Hepatocyte (in vitro differentiated cells): ENCODE measurements around the gene PLXNB2. TPM values are rescaled to one million over a fixed set of nuclear protein-coding genes. Genes with fewer than 3 reads are reported as not detected.

Experiments
- DNase-seq: peaks from one replicate; pipeline ENCODE4 v3.0.0-alpha.2; 2016; ENCODE audit warnings: low spot score
- H2AFZ ChIP-seq: fragments of 200-600 bp; sonication (generic); 2 replicates; pipeline ENCODE4 v1.6.0; 2016; ENCODE audit warnings: antibody characterized with exemption, mild to moderate bottlenecking
- H3K27ac ChIP-seq: fragments of 200-600 bp; sonication (generic); 2 replicates; pipeline ENCODE4 v1.5.1; 2016; ENCODE audit warnings: mild to moderate bottlenecking
- H3K27me3 ChIP-seq: fragments of 200-600 bp; sonication (generic); 2 replicates; pipeline ENCODE4 v1.6.1; 2016
- H3K36me3 ChIP-seq: fragments of 200-600 bp; sonication (generic); replicated peaks from 2 replicates; pipeline ENCODE4 v1.5.1; 2016; ENCODE audit warnings: low read depth; ENCODE audit not compliant: insufficient read depth
- H3K4me1 ChIP-seq: fragments of 200-600 bp; sonication (generic); 2 replicates; pipeline ENCODE4 v1.5.1; 2016; ENCODE audit warnings: mild to moderate bottlenecking, moderate library complexity; ENCODE audit not compliant: insufficient read depth
- H3K4me2 ChIP-seq: fragments of 200-600 bp; sonication (generic); 2 replicates; pipeline ENCODE4 v1.6.0; 2016
- H3K4me3 ChIP-seq: fragments of 200-600 bp; sonication (generic); 2 replicates; pipeline ENCODE4 v1.5.1; 2016; ENCODE audit warnings: mild to moderate bottlenecking
- H3K79me2 ChIP-seq: fragments of 200-600 bp; sonication (generic); 2 replicates; pipeline ENCODE4 v1.6.0; 2017; ENCODE audit warnings: mild to moderate bottlenecking
- H3K9me2 ChIP-seq: fragments of 200-600 bp; sonication (generic); replicated peaks from 2 replicates; pipeline ENCODE4 v1.6.0; 2017; ENCODE audit warnings: mild to moderate bottlenecking; ENCODE audit not compliant: insufficient read depth
- H3K9me3 ChIP-seq: fragments of 200-600 bp; sonication (generic); 2 replicates; pipeline ENCODE4 v1.5.1; 2016; ENCODE audit warnings: low read depth, mild to moderate bottlenecking
- H4K20me1 ChIP-seq: fragments of 200-600 bp; sonication (generic); 2 replicates; pipeline ENCODE4 v1.6.0; 2016; ENCODE audit warnings: mild to moderate bottlenecking; ENCODE audit not compliant: insufficient read depth, poor library complexity, severe bottlenecking
- CTCF ChIP-seq: fragments of 200-600 bp; sonication (generic); IDR thresholded peaks from 2 replicates; pipeline ENCODE4 v1.5.1; 2016; ENCODE audit warnings: antibody characterized with exemption, mild to moderate bottlenecking; ENCODE audit not compliant: poor library complexity
- EZH2 ChIP-seq: fragments of 200-600 bp; sonication (generic); IDR thresholded peaks from 2 replicates; pipeline ENCODE4 v1.6.1; 2016; ENCODE audit warnings: antibody characterized with exemption, mild to moderate bottlenecking, borderline replicate concordance
- EZH2phosphoT487 ChIP-seq: fragments of 200-600 bp; sonication (generic); IDR thresholded peaks from one replicate; pipeline ENCODE4 v1.6.1; 2018; ENCODE audit warnings: antibody characterized with exemption, mild to moderate bottlenecking, low read depth, moderate library complexity; ENCODE audit not compliant: unreplicated experiment, severe bottlenecking
- WGBS: methylation state at CpG from one replicate; pipeline ENCODE4 v1.1.6; 2016; ENCODE audit warnings: low lambda C conversion rate; ENCODE audit errors: missing lambda C conversion rate; 5-methylcytosine and 5-hydroxymethylcytosine counted together
- polyA plus RNA-seq: library from polyadenylated mRNA; unstranded; fragments of >200 nt; fragmentation: Nextera tagmentation; extraction: Ambion mirVana; gene quantifications from 2 replicates; pipeline ENCODE4 v1.2.1, GENCODE V29; 2016
- total RNA-seq: library from RNA; depleted of rRNA; stranded (reverse); fragments of >200 nt; gene quantifications from 2 replicates; pipeline ENCODE4 v1.2.3, GENCODE V29; 2014

Gene PLXNB2
- total and polyA plus RNA-seq, 2 experiments from 2014 or later, result 113 to 147 TPM

- H3K27ac ChIP-seq, result no peak overlapping the region
- H3K4me1 ChIP-seq, result peaks cover 9% of the 10 kb centered on the region
- H3K79me2 ChIP-seq, result peaks cover 11% of the 10 kb centered on the region
- H3K4me2 ChIP-seq, result no peak overlapping the region
- no peak overlapping the region for H3K4me3 ChIP-seq
- no peaks in the 10 kb centered on the region for H3K9me3 ChIP-seq
- WGBS, result 95% methylated on average over 6 of the region's 6 CpGs
- H3K27me3 ChIP-seq, result no peaks in the 10 kb centered on the region
- no peaks in the 10 kb centered on the region for H3K36me3 ChIP-seq
- H3K9me2 ChIP-seq, result no peaks in the 10 kb centered on the region
- no peak for DNase-seq
- TF ChIP-seq CTCF (no peak), EZH2 (no peak), EZH2phosphoT487 (no peak)
- no peak overlapping the region for H2AFZ ChIP-seq
- H4K20me1 ChIP-seq, result no peaks in the 10 kb centered on the region
Measured at GRCh38 chr22:50329236-50329635, 21.8 kb upstream of the PLXNB2 start.

GRCh38 chr22:50327711-50328019 is 20.2 kb upstream of the PLXNB2 start:
- H4K20me1 ChIP-seq, result no peaks in the 10 kb centered on the region
- peaks cover 9% of the 10 kb centered on the region for H3K4me1 ChIP-seq
- WGBS, result 96% methylated on average over 22 of the region's 22 CpGs
- H3K9me3 ChIP-seq, result no peaks in the 10 kb centered on the region
- H2AFZ ChIP-seq, result peak overlapping the region; percentile 100
- no peaks in the 10 kb centered on the region for H3K27me3 ChIP-seq
- peaks cover 11% of the 10 kb centered on the region for H3K79me2 ChIP-seq
- H3K9me2 ChIP-seq, result no peaks in the 10 kb centered on the region
- peak overlapping the region; percentile 99 for H3K27ac ChIP-seq
- no peaks in the 10 kb centered on the region for H3K36me3 ChIP-seq
- peak overlapping the region; percentile 100 for H3K4me3 ChIP-seq
- no peak for DNase-seq
- H3K4me2 ChIP-seq, result peak overlapping the region; percentile 97
- TF ChIP-seq EZH2phosphoT487 (no peak), EZH2 (no peak), CTCF (no peak)

- 9% methylated on average over 92 of the region's 105 CpGs for WGBS
- Histone ChIP-seq H3K4me1 (peaks cover 9% of the 10 kb centered on the region), H2AFZ (peak within 1 kb of the TSS; percentile 100), H3K9me2 (no peaks in the 10 kb centered on the region), H3K36me3 (no peaks in the 10 kb centered on the region), H3K79me2 (peaks cover 11% of the 10 kb centered on the region), H3K4me3 (peak within 1 kb of the TSS; percentile 100), H3K9me3 (no peaks in the 10 kb centered on the region), H4K20me1 (no peaks in the 10 kb centered on the region), H3K4me2 (peak within 1 kb of the TSS; percentile 97), H3K27ac (peak within 1 kb of the TSS; percentile 99), H3K27me3 (no peaks in the 10 kb centered on the region)
- TF ChIP-seq CTCF (peak; percentile 48), EZH2 (no peak), EZH2phosphoT487 (no peak)
- DNase-seq, result peak; percentile 94
Measured at GRCh38 chr22:50326956-50327710, 19.7 kb upstream of the PLXNB2 start, which contains the start of gene DENND6B. Gene DENND6B (minus strand): TSS chr22:50327012. CDS start chr22:50326988, 24 bp downstream.
